GM12865 (cell line): ENCODE results near the gene MTHFSD.

Experiments used
- DNase-seq: peaks from one replicate; pipeline ENCODE4 v3.0.0; 2010; ENCODE audit warnings: low read depth
- H3K4me3 ChIP-seq: 2 replicates; pipeline ENCODE4 v1.5.1; 2011; ENCODE audit warnings: mild to moderate bottlenecking, low read depth, low read length, control low read depth
- TF ChIP-seq, protein P1 (sequence below): IDR thresholded peaks from 2 replicates; pipeline ENCODE4 v1.5.1; 2011; ENCODE audit warnings: low read length, control low read depth, low read depth, inconsistent platforms; ENCODE audit not compliant: insufficient read depth; ENCODE audit errors: missing control alignments

MTHFSD gene

DNA sequence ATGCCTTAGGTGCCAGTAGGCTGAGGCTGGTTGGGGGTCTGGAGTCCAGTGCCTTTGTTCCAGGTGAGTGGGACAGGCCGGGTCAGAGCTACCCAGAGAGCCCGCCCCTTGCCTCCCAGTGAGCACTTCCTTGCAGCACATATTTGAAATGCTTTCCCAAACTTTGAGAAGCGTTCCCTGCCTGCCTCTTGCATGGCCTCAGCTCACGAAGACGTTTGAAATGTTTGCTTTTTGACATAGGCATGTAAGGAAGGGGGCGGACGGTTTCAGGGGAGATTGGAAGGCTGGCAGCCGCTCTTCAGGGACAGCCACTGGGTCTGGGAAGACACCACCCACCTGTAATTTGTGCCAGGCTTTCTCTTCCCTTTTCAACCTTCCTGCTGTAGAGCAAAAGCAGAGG, 18.2 kb upstream of the MTHFSD start:
- TF ChIP-seq, protein P1, sequence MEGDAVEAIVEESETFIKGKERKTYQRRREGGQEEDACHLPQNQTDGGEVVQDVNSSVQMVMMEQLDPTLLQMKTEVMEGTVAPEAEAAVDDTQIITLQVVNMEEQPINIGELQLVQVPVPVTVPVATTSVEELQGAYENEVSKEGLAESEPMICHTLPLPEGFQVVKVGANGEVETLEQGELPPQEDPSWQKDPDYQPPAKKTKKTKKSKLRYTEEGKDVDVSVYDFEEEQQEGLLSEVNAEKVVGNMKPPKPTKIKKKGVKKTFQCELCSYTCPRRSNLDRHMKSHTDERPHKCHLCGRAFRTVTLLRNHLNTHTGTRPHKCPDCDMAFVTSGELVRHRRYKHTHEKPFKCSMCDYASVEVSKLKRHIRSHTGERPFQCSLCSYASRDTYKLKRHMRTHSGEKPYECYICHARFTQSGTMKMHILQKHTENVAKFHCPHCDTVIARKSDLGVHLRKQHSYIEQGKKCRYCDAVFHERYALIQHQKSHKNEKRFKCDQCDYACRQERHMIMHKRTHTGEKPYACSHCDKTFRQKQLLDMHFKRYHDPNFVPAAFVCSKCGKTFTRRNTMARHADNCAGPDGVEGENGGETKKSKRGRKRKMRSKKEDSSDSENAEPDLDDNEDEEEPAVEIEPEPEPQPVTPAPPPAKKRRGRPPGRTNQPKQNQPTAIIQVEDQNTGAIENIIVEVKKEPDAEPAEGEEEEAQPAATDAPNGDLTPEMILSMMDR = no peak
- H3K4me3 ChIP-seq = no peak overlapping the region

DNA sequence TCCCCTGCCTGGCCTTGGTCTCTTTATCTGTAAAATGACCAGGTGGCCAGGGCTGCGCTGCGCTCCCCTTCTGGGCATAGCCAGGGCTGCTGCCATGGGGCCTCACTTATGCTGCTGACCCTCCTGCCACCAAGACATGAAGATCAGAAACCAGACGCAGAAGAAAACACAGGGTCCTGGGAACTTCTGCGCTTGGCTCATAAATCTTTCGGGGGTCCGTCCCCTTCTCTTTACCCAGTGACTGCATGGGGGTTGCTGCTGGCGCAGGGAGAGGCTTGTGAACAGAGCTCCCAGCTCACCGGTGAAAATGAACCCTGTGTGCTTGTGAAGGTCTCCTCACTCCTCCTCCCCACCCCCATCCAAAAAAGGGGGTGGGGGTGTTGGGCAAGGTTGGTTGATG, 17.6 kb upstream of the MTHFSD start:
- TF ChIP-seq, protein P1 = no peak
- no peak for DNase-seq
- no peak overlapping the region for H3K4me3 ChIP-seq

More for the DNA sequence above, 18.2 kb upstream of the MTHFSD start:
- DNase-seq = no peak

DNA sequence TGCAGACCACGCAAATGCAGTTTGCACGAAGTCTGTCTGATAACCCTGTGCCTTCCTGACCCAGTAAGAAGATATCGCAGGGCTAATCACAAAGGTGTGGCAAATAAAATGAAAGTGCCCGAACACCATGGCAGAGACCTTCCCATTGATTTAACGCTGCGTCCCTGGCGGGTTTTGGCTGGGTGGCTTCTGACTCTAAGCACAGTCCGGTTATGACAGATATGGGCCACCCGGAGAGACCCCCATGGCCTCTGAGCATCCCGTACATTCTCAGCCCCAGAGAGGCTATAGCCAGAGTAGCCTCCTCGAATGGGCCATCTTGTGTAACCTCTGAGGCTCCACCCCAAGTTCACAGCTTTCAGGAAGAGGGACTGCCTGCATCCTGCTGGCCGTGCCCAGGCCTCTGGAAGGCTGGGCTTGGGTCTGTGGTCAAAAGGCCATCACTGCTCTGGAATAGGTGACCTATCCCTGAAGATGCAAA, 17.0 kb upstream of the MTHFSD start:
- no peak overlapping the region for H3K4me3 ChIP-seq
- TF ChIP-seq, protein P1 = no peak
- DNase-seq = no peak

DNA sequence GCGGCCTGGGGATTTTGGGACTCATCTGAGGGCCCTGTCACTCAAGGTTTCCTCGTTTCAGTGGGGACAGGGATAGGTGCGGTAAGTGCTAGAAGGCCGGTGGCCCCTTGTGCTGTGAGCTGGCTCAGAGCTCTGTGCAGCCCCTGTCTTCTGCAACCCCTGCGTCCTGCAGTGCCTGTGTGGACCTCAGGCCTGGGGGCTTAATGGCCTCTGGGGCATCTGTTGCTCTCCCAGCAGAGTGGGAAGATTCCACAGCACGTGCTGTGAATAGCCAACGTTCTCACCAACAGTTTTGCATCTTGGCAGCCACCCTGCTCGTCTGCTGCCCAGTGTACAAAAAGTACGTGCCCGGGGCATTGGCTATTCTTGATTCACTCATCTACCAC, 16.5 kb upstream of the MTHFSD start:
- TF ChIP-seq, protein P1 = no peak
- no peak for DNase-seq
- no peak overlapping the region for H3K4me3 ChIP-seq

DNA sequence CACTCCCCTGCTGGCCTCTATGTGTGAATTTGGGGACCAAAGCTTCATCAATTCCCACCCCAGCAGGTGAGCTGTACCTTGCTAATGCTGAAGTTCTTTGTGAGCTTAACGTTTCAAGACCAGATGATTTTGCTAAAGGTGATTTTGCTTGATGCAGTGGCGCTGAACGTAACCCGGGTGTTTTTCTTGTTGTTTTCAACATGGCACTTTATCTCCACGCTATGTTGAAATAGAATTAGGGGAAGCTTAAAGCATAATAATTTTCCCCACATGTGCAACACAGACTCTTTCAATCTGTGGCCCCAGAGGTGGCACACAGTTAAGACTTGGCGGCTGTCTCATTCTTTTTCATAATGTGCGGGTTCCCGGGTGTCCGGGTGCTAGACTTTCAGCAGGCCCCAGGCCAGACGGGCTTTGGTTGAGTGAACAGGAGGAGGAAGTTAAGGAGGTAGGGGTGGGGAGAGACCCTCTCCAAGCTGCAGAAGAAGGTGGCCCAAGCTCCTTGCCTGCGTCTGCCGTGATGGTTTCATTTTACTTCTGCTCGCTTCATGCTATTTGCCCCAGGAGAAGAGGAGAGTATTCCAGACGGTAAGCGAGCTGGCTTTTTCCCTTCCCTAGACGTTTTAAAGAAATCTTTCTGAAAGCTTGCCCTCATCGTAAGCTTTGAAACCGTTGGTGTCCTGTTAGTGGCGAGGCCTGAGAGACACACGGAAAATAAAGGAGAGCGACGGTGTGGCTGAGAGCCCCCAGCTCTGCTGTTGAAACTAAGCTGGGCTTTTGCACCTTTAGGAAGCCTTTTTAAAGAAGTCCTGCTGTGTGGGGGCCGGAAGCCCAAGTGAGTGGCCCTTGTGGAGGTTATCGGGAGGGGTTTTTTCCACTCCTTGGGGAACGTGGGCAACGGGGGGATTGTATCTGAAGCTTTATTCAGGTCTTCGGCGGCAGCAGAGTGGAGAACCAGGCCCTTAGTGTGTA, 15.8 kb upstream of the MTHFSD start:
- DNase-seq = no peak
- H3K4me3 ChIP-seq = no peak overlapping the region
- TF ChIP-seq, protein P1 = no peak

DNA sequence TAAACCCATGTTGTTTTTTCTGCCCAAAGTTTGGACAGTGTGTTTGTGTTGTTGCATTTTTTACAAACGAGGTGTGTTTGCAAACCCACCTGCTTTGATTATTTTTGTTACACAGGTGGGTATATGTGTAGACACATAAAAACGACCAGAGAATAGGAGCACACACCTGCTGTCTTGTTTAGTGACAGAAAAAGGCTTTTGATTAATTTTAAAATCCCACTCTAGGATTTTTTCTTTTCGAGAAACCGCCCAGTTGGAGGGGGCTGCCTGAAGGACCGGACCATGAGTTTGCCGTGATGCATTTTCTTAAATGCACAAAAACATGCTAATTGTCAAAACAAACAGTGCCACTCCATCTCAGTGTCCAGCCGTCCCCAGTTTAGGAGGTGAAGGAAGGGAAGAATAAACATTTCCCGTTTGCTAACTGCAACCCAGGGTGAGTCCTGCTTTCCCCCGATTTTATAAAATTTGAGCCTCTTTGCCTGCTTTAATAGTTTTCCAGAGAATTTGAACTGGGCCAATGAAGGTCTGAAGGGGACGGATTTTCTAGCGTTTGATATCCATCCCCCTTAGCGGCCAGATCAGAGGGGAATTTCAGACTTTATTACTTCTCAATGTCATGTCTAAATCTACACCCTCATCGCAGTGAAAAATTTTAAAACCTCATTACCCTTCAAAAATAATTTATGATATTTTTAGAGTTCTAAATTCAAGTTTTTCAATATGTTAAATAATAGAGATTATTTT, 14.8 kb upstream of the MTHFSD start:
- H3K4me3 ChIP-seq = no peak overlapping the region
- DNase-seq = no peak
- TF ChIP-seq, protein P1 = no peak
